ENCODE data around the gene DHRS7. TPM values are rescaled to one million over a fixed set of nuclear protein-coding genes. Genes with fewer than 3 reads are reported as not detected.

Gene DHRS7
- total and polyA plus RNA-seq, 10 of the 15 experiments (the other 5 are each of a cell fraction or from before 2014, with no cell fraction given): 55.0 to 99.8 (median 62.2) TPM

- no peak for TF ChIP-seq CUX1 (IDR thresholded peaks at IDR 0.05; ENCODE audit: insufficient replicate concordance, low read depth, low read length)
- no peak for TF ChIP-seq USF2 (IDR thresholded peaks at IDR 0.05; ENCODE audit: borderline replicate concordance, low read depth, low read length)
- TF ChIP-seq ASH2L (IDR thresholded peaks at IDR 0.05; ENCODE audit: borderline replicate concordance, low read depth): no peak
- no peak for TF ChIP-seq JUNB (IDR thresholded peaks at IDR 0.05)
- TF ChIP-seq IKZF2 (IDR thresholded peaks at IDR 0.05): no peak
- no peak for TF ChIP-seq MYB (IDR thresholded peaks at IDR 0.05; ENCODE audit: borderline replicate concordance, low read depth, low read length)
- TF ChIP-seq ZNF217 (IDR thresholded peaks at IDR 0.05): no peak
- TF ChIP-seq ZNF592 (IDR thresholded peaks at IDR 0.05): no peak
- no peak for TF ChIP-seq SIN3A (IDR thresholded peaks at IDR 0.05; ENCODE audit: low read depth, low read length)
These were observed 11.2 kb downstream of the DHRS7 start (continued) for GRCh38 chr14:60153991-60154390.

All from GM12878 (cell line).